Measurements from ENCODE around the gene CTSE. TPM values are rescaled to one million over a fixed set of nuclear protein-coding genes. Genes with fewer than 3 reads are reported as not detected.

Gene CTSE
- total and polyA plus RNA-seq, 5 donors = 0.18 TPM; not detected in 4

DNA sequence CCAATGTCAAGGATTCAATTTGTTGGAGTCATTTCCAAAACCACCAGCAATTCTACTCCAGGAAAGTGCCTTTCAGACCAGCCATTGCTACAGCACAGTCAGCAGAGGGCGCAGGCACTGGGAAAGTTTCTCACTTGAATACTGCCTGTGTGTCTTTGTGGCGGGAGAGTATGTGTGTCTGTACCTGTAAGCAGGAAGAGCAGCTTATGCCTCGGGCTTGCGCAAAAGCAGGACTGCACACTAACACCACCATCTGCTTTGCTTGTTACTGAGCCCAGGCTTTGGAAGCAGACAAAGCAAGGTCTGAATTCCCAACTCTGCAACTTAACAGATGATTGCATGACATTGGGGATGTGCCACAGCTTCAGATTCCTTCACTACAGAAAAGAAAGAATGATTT, 7.0 kb upstream of the CTSE start:
- Histone ChIP-seq H3K27ac (ENCODE audit: low read length) (no peak overlapping the region), H3K4me1 (ENCODE audit: control insufficient read depth, insufficient read depth, low read length) (no peaks in the 10 kb centered on the region), H3K27me3 (ENCODE audit: control insufficient read depth, insufficient read depth) (peaks cover 3% of the 10 kb centered on the region), H3K9me3 (ENCODE audit: control insufficient read depth, low read length) (no peaks in the 10 kb centered on the region), H3K4me3 (ENCODE audit: low read length) (no peak overlapping the region)
- ATAC-seq = peak; percentile 75 to 86
- DNase-seq = peak; percentile 46 to 75 (median 68)
- intact Hi-C loops (cut with DNase I) = loop anchor here (5.0 to 10.0 kb wide), 3 partner anchors 67 to 77 kb away; no protein-coding TSS in a partner anchor
- WGBS = 8% methylated on average over 4 of the region's 4 CpGs

DNA sequence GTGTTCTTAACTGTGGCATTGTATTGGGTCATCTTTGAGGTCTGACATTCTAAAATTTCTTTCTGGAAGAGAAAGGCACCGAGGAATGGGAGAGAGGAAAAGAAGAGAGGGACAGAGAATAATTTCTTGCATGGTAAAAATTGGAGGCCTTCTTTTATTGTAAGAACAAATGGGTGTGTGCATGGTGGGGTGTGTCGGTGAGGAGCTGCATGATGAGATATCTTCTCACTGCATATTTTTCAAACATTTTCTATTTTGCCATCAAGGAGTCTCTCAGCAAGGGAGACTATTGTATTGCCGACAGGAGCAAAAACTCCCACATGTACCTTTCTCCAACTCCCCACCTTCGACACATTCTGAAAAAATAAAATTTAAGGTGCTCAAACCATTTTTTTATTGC, 6.5 kb upstream of the CTSE start:
- Histone ChIP-seq H3K4me1 (ENCODE audit: control insufficient read depth, insufficient read depth, low read length) (no peaks in the 10 kb centered on the region), H3K4me3 (ENCODE audit: low read length) (no peak overlapping the region), H3K9me3 (ENCODE audit: control insufficient read depth, low read length) (no peaks in the 10 kb centered on the region), H3K27ac (ENCODE audit: low read length) (no peak overlapping the region), H3K27me3 (ENCODE audit: control insufficient read depth, insufficient read depth) (peaks cover 3% of the 10 kb centered on the region)
- WGBS = 77% methylated on average over 4 of the region's 4 CpGs
- intact Hi-C loops (cut with DNase I) = loop anchor here (5.0 to 10.0 kb wide), 3 partner anchors 67 to 77 kb away; no protein-coding TSS in a partner anchor
- ATAC-seq (no peak), DNase-seq (no peak)

DNA sequence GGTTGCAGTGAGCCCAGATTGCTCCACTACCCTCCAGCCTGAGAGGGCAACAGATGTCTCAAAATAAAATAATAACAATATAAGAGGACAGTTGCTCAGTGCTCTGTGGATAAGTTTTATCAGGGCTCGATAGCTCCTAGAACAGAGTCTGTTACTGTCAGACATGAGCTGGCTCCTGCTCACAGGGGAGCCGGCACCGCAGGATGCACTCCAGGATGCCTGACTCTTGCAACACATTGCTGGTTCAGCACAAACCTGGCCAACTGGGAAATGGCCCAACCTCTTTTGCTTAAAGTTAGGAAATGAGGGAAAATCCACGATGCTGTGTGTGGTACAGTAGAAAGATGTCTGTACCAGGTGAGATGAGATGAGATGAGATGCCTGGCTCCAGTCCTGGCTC, 5.8 kb upstream of the CTSE start:
- Histone ChIP-seq H3K27me3 (ENCODE audit: control insufficient read depth, insufficient read depth) (no peaks in the 10 kb centered on the region), H3K4me3 (ENCODE audit: low read length) (no peak overlapping the region), H3K9me3 (ENCODE audit: control insufficient read depth, low read length) (no peaks in the 10 kb centered on the region), H3K27ac (ENCODE audit: low read length) (no peak overlapping the region), H3K4me1 (ENCODE audit: control insufficient read depth, insufficient read depth, low read length) (no peaks in the 10 kb centered on the region)
- DNase-seq (peak in 2 of 3 donors; percentile 43 to 80), ATAC-seq (peak; percentile 68 to 75)
- intact Hi-C loops (cut with DNase I) = no loop called here
- WGBS = 25% methylated on average over 4 of the region's 4 CpGs

DNA sequence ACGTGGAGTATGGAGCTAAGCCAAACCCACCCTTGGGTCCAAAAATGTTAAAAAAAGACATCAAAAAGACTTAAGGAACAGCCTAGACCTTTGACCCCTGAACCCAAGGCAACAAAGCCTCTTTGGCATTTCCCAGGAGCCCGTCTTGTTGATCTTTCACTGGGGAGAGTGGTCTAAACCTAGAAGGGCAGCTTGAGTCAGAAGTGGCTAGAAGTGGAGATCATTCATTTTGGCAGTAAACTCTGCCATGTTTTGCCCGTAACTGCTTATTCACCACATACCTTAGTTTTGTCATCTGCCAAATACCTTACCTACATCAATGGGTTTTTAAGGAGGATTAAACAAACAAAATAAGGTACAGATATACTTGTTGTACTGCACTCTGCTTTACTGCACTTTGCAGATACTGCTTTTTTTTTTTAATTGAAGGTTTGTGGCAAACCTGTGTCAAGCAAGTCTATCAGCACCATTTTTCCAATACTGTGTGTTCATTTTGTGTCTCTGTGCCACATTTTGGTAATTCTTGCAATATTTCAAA, 1.7 kb upstream of the CTSE start:
- DNase-seq (no peak), ATAC-seq (no peak)
- no peaks in the 10 kb centered on the region for H3K27me3 ChIP-seq (ENCODE audit: control insufficient read depth, insufficient read depth)
- intact Hi-C loops (cut with DNase I) = no loop called here
- no peak overlapping the region for H3K4me3 ChIP-seq (ENCODE audit: low read length)
- H3K27ac ChIP-seq (ENCODE audit: low read length) = no peak overlapping the region
- no peaks in the 10 kb centered on the region for H3K4me1 ChIP-seq (ENCODE audit: control insufficient read depth, insufficient read depth, low read length)
- H3K9me3 ChIP-seq (ENCODE audit: control insufficient read depth, low read length) = no peaks in the 10 kb centered on the region
- 81% methylated on average over 3 of the region's 3 CpGs for WGBS

DNA sequence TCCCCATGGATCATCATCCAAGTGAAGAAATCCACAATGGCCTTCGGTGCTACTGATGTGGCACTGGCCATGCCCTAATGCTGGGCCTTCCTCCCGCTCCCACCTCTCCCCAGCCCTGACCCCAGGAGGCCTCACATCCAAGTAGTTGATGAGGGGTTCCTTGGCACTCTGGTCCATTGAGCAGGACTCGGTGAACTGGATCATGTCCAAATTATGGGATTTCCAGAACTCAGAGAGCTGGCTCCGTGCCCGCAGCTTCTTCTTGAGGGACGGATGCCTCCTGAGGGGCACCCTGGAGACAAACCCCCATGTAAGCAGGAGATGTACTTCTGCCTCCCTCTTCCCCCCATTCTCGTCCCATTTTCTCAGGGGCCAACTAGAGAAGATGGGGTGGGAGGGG, 929 bp downstream of the CTSE start:
- no peaks in the 10 kb centered on the region for H3K9me3 ChIP-seq (ENCODE audit: control insufficient read depth, low read length)
- DNase-seq = no peak
- WGBS = 91% methylated on average over 7 of the region's 7 CpGs

DNA sequence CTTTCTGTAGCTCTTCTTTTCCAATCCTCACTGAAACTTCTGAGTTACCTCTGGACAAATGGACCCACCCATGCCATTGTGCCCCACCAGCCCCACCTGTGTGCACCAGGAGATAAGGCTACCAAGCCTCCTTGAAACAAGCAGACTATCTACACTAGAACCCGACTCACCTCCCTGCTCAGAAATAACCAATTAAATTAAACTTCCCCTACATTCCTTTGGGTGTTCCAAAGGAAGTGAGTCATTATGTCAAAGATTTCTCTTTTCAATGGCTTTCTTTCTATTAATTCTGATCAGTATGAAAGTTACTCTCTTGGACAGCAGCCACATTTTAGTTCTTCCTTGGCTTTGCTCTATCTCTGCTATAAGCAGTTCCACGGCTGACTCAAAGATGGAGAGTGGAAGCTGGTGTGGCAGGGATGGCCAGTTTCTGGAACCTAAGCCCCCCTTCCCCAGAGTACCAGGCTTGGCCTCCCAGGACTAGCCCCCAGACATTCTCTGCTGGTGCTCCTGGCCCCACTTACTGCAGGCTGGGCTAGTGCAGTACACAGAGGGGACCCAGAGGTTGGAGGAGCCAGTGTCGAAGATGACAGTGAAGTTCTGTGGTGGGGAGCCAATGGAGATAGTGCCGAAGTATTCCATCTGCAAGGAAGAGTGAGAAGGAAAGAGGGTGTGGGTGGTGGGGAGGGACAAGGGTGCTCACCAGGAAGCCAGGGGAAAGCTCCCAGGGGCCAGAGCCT, 1.9 kb downstream of the CTSE start:
- Histone ChIP-seq H3K4me1 (ENCODE audit: control insufficient read depth, insufficient read depth, low read length) (no peaks in the 10 kb centered on the region), H3K27me3 (ENCODE audit: control insufficient read depth, insufficient read depth) (no peaks in the 10 kb centered on the region), H3K27ac (ENCODE audit: low read length) (no peak overlapping the region), H3K4me3 (ENCODE audit: low read length) (no peak overlapping the region), H3K9me3 (ENCODE audit: control insufficient read depth, low read length) (no peaks in the 10 kb centered on the region)
- no peak for ATAC-seq
- no peak for DNase-seq
- intact Hi-C loops (cut with DNase I) = no loop called here
- 68% methylated on average over 4 of the region's 4 CpGs for WGBS

More for the DNA sequence above, 929 bp downstream of the CTSE start:
- no peak overlapping the region for H3K4me3 ChIP-seq (ENCODE audit: low read length)
- H3K27me3 ChIP-seq (ENCODE audit: control insufficient read depth, insufficient read depth) = no peaks in the 10 kb centered on the region
- ATAC-seq = no peak
- no peaks in the 10 kb centered on the region for H3K4me1 ChIP-seq (ENCODE audit: control insufficient read depth, insufficient read depth, low read length)
- no peak overlapping the region for H3K27ac ChIP-seq (ENCODE audit: low read length)
- intact Hi-C loops (cut with DNase I) = no loop called here

DNA sequence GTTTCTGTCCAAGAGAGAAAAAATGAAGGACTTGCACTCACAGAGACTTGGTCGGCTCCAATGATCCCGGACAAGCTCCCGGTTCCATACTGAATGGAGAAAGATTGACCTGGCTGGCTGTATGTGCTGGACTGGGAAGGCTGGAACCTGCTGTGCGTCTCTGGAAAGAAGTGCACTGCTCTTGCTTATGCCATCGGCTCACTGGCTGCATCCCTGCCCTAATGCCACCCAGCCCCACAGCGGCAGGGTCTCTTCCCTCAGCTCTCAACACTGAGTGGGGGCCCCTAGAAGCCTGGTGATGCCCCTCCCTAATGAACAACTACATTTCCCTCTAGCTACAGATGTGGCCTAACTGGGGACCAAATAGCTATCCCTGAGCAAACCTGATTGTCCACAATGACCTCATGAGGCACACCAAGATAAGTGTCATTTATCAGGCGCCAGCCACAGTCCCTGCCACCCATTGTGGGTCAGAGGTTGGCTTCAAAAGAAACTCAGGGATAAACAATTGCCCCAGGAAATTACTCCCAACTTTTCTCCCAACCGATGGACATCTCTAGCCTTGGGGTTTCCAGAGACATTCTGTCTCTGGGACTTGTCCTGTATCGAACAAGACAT, 2.6 kb downstream of the CTSE start:
- Histone ChIP-seq H3K27me3 (ENCODE audit: control insufficient read depth, insufficient read depth) (no peaks in the 10 kb centered on the region), H3K27ac (ENCODE audit: low read length) (no peak overlapping the region), H3K4me1 (ENCODE audit: control insufficient read depth, insufficient read depth, low read length) (no peaks in the 10 kb centered on the region), H3K4me3 (ENCODE audit: low read length) (no peak overlapping the region), H3K9me3 (ENCODE audit: control insufficient read depth, low read length) (no peaks in the 10 kb centered on the region)
- intact Hi-C loops (cut with DNase I) = no loop called here
- ATAC-seq = no peak
- WGBS = 91% methylated on average over 9 of the region's 9 CpGs
- DNase-seq = no peak

DNA sequence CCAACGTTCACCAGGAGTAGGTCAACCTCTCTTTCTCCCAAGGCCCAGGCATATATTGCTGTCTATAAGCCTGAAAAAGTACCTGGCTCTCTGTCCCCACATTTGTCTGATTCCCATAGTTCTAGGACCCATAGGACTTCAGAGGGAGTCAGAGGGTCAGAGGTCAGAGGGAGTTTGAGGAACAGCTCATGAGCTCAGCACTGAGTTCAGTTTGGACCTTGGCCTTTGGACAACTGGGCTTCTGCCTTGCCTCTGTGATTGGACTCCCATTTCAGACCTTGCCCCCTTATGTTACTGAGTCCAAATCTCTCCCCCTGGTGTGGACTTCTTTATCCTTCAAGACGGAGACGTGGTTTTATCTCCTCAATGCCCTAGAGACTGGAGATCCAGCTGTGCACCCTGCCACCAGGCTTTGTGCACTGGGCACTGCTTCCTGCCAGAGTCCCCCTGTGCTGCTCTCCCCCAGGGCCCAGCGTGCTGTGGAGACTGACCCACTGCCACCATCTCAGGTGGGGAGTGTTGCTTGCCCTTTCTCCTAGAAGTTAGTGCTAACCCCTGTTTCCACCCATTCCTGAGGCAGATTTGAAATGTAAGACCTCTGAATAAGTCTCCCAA, 3.2 kb downstream of the CTSE start:
- WGBS = 82% methylated on average over 4 of the region's 4 CpGs
- H3K27me3 ChIP-seq (ENCODE audit: control insufficient read depth, insufficient read depth) = no peaks in the 10 kb centered on the region
- H3K4me1 ChIP-seq (ENCODE audit: control insufficient read depth, insufficient read depth, low read length) = no peaks in the 10 kb centered on the region
- H3K4me3 ChIP-seq (ENCODE audit: low read length) = no peak overlapping the region
- H3K9me3 ChIP-seq (ENCODE audit: control insufficient read depth, low read length) = no peaks in the 10 kb centered on the region
- intact Hi-C loops (cut with DNase I) = no loop called here
- no peak for ATAC-seq
- DNase-seq = no peak
- H3K27ac ChIP-seq (ENCODE audit: low read length) = no peak overlapping the region

DNA sequence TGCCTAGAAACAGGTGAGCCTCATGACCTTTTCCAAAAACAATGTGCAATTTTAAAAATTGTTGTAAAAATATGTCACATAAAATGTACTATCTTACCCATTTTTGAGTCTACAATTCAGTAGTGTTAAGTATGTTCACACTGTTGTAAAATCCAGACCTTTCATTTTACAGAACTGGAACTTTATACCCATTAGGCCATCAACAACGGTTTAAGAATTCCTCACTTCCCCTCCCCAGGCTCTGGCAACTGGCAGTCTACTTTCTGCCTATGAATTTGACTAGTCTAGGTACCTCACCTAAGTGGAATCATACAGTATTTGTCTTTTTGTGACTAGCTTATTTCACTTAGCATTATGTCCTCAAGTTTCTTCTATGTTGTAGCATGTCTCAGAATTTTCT, 8.6 kb downstream of the CTSE start:
- H3K4me1 ChIP-seq (ENCODE audit: control insufficient read depth, insufficient read depth, low read length) = no peaks in the 10 kb centered on the region
- H3K27me3 ChIP-seq (ENCODE audit: control insufficient read depth, insufficient read depth) = no peaks in the 10 kb centered on the region
- no peak overlapping the region for H3K4me3 ChIP-seq (ENCODE audit: low read length)
- no peak overlapping the region for H3K27ac ChIP-seq (ENCODE audit: low read length)
- ATAC-seq (no peak), DNase-seq (no peak)
- 73% methylated on average over 1 of the region's 1 CpG for WGBS
- H3K9me3 ChIP-seq (ENCODE audit: control insufficient read depth, low read length) = no peaks in the 10 kb centered on the region
- intact Hi-C loops (cut with DNase I) = no loop called here

DNA sequence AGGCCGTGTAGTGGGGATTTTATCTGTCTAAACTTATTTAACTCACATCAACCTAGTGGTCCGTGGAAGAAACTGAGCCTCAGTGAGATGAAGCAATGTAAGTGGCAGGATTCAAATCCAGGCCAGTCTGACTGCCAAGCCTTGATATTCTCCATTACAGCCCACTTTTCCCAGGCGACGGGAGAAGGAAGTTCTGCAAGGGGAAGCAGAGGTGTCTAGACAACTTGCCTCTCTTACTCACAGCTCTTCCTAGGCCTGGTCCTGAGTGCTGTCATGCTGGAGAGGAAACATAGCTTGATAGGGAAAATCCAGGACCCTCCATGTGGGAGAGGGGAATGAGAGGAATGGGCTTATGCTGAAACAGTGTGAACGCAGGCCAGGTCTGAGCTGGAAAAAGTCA, 9.1 kb downstream of the CTSE start:
- Histone ChIP-seq H3K27me3 (ENCODE audit: control insufficient read depth, insufficient read depth) (no peaks in the 10 kb centered on the region), H3K4me1 (ENCODE audit: control insufficient read depth, insufficient read depth, low read length) (no peaks in the 10 kb centered on the region), H3K9me3 (ENCODE audit: control insufficient read depth, low read length) (no peaks in the 10 kb centered on the region), H3K4me3 (ENCODE audit: low read length) (no peak overlapping the region), H3K27ac (ENCODE audit: low read length) (no peak overlapping the region)
- ATAC-seq (no peak), DNase-seq (no peak)
- 79% methylated on average over 5 of the region's 5 CpGs for WGBS
- intact Hi-C loops (cut with DNase I) = no loop called here
